ENCODE data around the gene PIGK.

The PIGK gene

GRCh38 chr1:77089756-77090155, 129.5 kb downstream of the PIGK start:
- DNase-seq = no peak

DNA sequence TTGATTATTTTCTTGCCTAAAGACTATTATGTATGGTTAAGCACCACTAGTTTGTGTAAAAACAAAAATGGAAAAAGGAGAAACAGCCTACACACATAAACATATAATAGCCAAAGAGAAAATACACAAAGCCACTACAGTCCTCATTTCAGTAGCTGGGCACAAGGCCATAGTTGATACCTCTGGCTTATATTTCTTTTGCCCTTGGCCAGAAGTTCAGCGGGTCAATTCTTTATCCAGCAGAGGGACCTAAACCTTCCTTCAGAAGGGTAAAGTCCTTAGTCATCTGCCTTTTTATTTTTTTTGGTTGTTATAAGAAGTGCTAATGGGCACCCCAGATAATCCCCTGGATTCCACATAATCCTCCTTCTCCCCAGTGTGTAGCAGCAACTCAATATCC, 134.1 kb downstream of the PIGK start:
- no peak for DNase-seq

DNA sequence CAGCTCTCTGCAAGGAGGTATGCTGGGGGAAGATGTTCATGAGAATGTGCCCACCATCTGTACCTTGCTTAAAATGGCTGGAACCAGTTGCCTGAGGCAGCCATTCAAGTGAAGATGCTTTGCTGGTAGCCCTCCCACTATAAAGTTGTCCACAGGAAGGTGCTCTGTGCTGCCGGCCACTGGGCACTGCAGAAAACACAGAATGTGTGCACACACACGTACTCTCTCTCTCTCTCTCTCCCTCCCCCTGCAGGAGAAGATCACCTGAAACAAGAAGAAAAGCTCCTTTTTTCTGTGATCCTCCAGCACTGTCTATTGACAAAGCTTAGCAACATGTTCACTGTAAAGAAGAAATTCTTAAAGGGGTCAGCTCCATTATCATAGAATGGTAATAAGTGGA, 134.8 kb downstream of the PIGK start:
- no peak for DNase-seq

DNA sequence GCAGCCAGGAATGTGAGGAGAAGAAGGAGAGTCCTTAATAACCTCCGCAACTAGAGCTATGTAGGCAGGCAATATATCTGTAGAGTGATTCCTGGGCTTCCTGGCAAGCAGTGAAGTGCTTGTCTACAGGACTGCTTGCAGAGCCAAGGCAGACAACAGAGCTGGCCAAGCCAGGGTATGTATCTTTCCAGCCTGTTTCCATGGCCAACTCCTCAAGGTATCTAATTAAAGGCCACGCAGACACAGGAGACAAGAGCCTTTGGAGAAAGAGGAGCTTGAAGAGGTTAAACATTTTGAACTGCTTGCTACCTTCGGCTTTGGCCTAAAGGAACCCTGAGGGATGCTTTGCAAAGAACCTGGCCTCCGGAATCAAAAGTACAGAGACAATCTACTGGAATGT, 137.4 kb downstream of the PIGK start:
- no peak for DNase-seq

GRCh38 chr1:77076759-77077158, 142.5 kb downstream of the PIGK start:
- DNase-seq = no peak

GRCh38 chr1:77068013-77068412, 151.2 kb downstream of the PIGK start:
- no peak for DNase-seq

- DNase-seq = no peak
Measured at GRCh38 chr1:77065693-77066342, 153.4 kb downstream of the PIGK start.

- no peak for DNase-seq
Measured at GRCh38 chr1:77064246-77064645, 155.0 kb downstream of the PIGK start.

DNA sequence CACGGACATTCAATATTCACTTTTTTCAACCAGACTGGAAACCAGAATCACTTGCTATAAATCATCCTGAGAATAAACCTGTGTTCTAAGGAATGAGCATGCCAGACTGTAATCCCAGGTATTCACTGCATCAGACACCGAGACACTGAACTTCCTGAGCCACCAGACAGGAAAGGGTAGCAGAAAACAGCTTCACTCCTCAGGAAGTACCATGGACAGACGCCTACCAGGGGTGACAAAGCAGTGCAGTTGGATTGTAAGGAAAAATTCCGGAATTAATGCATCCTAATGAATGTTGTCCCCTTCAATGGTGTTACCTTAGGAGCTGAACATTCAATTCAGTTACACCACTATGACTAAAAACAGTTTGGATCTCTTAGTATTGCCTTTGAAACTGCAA, 156.1 kb downstream of the PIGK start:
- no peak for DNase-seq

DNA sequence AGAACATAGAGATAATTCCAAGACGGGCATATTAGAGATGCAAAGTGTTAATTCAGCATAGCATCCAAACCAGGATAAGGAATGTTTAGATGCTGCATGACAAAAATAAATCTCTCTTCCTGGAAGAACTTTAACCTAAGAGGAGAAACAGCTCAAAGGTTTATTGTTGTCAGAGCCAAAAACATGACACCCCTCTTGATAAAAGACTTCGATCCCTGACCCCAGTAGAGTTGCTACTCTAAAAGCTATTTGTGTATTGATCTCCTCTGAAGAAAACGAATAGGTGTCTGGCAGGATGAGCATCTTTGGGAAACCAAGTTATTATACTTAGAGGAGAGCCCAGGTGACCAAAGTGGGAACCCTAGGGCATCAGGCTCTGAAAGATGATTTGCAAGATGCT, 158.1 kb downstream of the PIGK start:
- DNase-seq = no peak

- DNase-seq = no peak
Measured at GRCh38 chr1:77060000-77060399, 159.2 kb downstream of the PIGK start.

GRCh38 chr1:77057994-77058585, 161.1 kb downstream of the PIGK start:
- no peak for DNase-seq

- DNase-seq = no peak
Measured at GRCh38 chr1:77056525-77056924, 162.7 kb downstream of the PIGK start.

DNA sequence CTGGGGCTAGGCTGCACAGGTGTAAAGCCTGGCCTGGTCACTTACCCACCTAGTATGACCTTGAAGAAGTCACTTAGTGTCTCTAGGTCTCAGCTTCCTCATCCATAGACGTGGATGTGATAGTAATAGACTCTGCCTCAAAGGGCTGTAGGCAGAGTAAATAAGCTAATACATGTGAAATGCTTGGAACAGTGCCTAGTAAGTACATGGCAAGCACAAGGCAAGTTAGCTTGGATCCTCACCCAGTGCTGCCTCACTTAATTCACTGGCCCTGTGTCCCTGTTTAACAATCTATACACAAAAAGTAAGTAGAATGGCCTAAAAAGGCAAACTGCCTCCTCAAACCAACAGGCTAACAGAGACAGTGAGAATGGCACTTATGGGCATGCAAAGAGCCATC, 167.8 kb downstream of the PIGK start:
- DNase-seq = no peak

- no peak for DNase-seq
Measured at GRCh38 chr1:77048615-77049005, 170.6 kb downstream of the PIGK start.

DNA sequence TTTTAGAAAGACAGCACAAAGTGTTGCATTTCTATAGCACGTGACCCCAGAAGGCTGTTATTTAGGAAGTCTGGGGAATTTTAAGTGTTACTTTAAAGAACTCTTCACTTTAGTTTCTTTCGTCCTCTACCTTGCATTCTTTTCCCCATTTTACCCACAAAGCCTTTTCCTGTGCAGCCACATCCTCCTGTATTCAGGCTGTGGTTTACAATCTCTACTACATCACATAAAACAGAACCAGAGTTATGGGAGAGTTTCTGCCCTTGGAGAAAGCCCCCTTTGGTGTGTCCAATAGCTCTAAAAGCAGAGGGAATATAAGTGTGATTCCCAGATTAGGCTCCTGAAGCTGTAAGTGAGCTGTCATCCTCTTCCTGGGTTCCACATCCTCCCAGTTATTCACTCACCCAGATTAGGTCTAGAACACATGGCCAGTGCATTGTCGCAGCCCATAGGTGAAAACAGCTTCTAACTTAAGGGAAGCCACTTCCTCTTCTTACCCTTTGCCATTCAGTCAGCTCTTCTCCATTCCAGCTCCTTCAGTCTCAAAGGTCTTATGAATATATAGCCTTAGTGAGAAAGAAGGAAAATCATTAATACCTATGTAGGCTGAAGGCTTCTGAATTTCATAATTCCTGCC, 171.1 kb downstream of the PIGK start:
- no peak for DNase-seq

GRCh38 chr1:77047575-77047974, 171.7 kb downstream of the PIGK start:
- no peak for DNase-seq

DNA sequence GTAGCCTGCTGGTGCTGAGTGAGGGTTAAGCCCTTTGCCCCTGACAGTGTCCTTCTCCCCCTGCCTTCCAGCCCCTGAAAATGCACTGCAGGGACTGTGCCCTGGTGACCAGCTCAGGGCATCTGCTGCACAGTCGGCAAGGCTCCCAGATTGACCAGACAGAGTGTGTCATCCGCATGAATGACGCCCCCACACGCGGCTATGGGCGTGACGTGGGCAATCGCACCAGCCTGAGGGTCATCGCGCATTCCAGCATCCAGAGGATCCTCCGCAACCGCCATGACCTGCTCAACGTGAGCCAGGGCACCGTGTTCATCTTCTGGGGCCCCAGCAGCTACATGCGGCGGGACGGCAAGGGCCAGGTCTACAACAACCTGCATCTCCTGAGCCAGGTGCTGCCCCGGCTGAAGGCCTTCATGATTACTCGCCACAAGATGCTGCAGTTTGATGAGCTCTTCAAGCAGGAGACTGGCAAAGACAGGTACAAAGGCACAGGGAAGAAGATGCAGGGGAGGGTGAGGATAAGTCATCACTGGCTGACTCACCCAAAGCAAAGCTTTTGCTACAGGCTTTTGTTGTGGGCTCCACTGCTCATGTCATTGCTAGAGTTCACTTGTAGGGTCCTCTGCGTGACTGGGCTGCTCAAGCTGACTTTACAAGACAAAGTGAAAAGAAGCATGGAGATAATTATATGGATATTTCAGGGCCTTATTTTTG, 174.9 kb downstream of the PIGK start:
- DNase-seq = no peak

- DNase-seq = no peak
Measured at GRCh38 chr1:77040826-77041225, 178.4 kb downstream of the PIGK start.

GRCh38 chr1:77039739-77040138, 179.5 kb downstream of the PIGK start:
- DNase-seq = no peak

GRCh38 chr1:77039111-77039510, 180.1 kb downstream of the PIGK start:
- DNase-seq = no peak

Data from NCI-H1048 (cell line).